SK-N-SH (cell line): Measurements from ENCODE around the gene FRMPD1. TPM values are rescaled to one million over a fixed set of nuclear protein-coding genes. Genes with fewer than 3 reads are reported as not detected.

ENCODE experiments used
- CTCF ChIA-PET: fragments of 300-600, 350-600 bp; formaldehyde crosslinking; extraction: SDS; loops from one replicate; lab custom pipeline; 2021; lab: Yijun Ruan, JAX
- POLR2A ChIA-PET: fragments of 350-600 bp; sonication (Branson Sonifier 250); formaldehyde crosslinking; extraction: SDS; loops from one replicate; lab custom pipeline; 2020; ENCODE audit warnings: antibody characterized with exemption, inconsistent platforms; lab: Yijun Ruan, JAX
- DNase-seq: peaks from one replicate; pipeline ENCODE4 v3.0.0; 2012
- H2AFZ ChIP-seq: fragments of 200-600 bp; sonication (generic); 2 replicates; pipeline ENCODE4 v1.8.1; 2016; ENCODE audit warnings: antibody characterized with exemption, mild to moderate bottlenecking, low read depth
- H3F3A ChIP-seq: fragments of 200-600 bp; sonication (generic); replicated peaks from 2 replicates; pipeline ENCODE3; 2016; ENCODE audit warnings: antibody characterized with exemption, mild to moderate bottlenecking; ENCODE audit not compliant: insufficient read depth
- H3K27ac ChIP-seq, 2 experiments: fragments of 200-500 bp in 1 of 2; fragments of 200-600 bp in 1 of 2; sonication (Bioruptor generic) in 1 of 2; sonication (generic), shearing (Covaris generic) in 1 of 2; 2 replicates each; pipeline versions ENCODE4 v1.5.1 to v1.6.1; 2014 to 2016; ENCODE audit warnings: low read depth in 2 of 2, inconsistent platforms in 1 of 2, low read length in 1 of 2, mild to moderate bottlenecking in 1 of 2, mixed read lengths in 1 of 2
- H3K27me3 ChIP-seq: fragments of 200-600 bp; sonication (generic), shearing (Covaris generic); 2 replicates; pipeline ENCODE4 v1.6.1; 2016; ENCODE audit warnings: mixed run types; ENCODE audit not compliant: insufficient read depth
- H3K36me3 ChIP-seq, 2 experiments: fragments of 200-500 bp in 1 of 2; fragments of 200-600 bp in 1 of 2; sonication (Bioruptor generic) in 1 of 2; sonication (generic) in 1 of 2; replicated peaks in 1 of 2; 2 replicates each; pipeline versions ENCODE3 to v1.5.1; 2014 to 2016; ENCODE audit warnings: low read length in 1 of 2, mild to moderate bottlenecking in 1 of 2; ENCODE audit not compliant: insufficient read depth in 2 of 2, control insufficient read depth in 1 of 2
- H3K4me1 ChIP-seq, 2 experiments: fragments of 200-500 bp in 1 of 2; fragments of 200-600 bp in 1 of 2; sonication (Bioruptor generic) in 1 of 2; sonication (generic), shearing (Covaris generic) in 1 of 2; 2 replicates each; pipeline versions ENCODE4 v1.5.1 to v1.6.1; 2014 to 2016; ENCODE audit warnings: low read depth in 1 of 2, low read length in 1 of 2, mixed run types in 1 of 2; ENCODE audit not compliant: insufficient read depth in 2 of 2, control insufficient read depth in 1 of 2
- H3K4me2 ChIP-seq: fragments of 200-600 bp; sonication (generic), shearing (Covaris generic); 2 replicates; pipeline ENCODE4 v1.6.1; 2017; ENCODE audit warnings: mixed run types
- H3K4me3 ChIP-seq, 2 experiments: fragments of 200-500 bp in 1 of 2; fragments of 200-600 bp in 1 of 2; sonication (Bioruptor generic) in 1 of 2; sonication (generic), shearing (Covaris generic) in 1 of 2; 2 replicates each; pipeline versions ENCODE4 v1.5.1 to v1.8.1; 2014 to 2016; ENCODE audit warnings: low read depth in 2 of 2, inconsistent platforms in 1 of 2, low read length in 1 of 2, mild to moderate bottlenecking in 1 of 2, mixed read lengths in 1 of 2, moderate library complexity in 1 of 2
- H3K79me2 ChIP-seq: fragments of 200-600 bp; sonication (generic); 2 replicates; pipeline ENCODE4 v1.8.1; 2017; ENCODE audit warnings: mild to moderate bottlenecking; ENCODE audit not compliant: insufficient read depth
- H3K9ac ChIP-seq: fragments of 200-600 bp; sonication (generic); 2 replicates; pipeline ENCODE4 v1.6.1; 2017; ENCODE audit warnings: mixed run types
- H3K9me2 ChIP-seq: fragments of 200-600 bp; sonication (generic); 2 replicates; pipeline ENCODE4 v1.6.1; 2017; ENCODE audit warnings: mixed run types
- H3K9me3 ChIP-seq: fragments of 200-600 bp; sonication (generic); 2 replicates; pipeline ENCODE4 v1.6.1; 2017; ENCODE audit warnings: mixed run types, mild to moderate bottlenecking, moderate library complexity
- H4K20me1 ChIP-seq: fragments of 200-600 bp; sonication (generic); 2 replicates; pipeline ENCODE4 v1.6.1; 2017; ENCODE audit warnings: mild to moderate bottlenecking, mixed run types; ENCODE audit not compliant: insufficient read depth
- GABPA ChIP-seq: IDR thresholded peaks from 2 replicates; pipeline ENCODE4 v1.4.0; 2012; ENCODE audit warnings: low read depth, mild to moderate bottlenecking
- GATA2 ChIP-seq: sonication (generic); formaldehyde crosslinking; IDR thresholded peaks from 2 replicates; pipeline ENCODE4 v1.5.0; 2020; ENCODE audit warnings: mild to moderate bottlenecking, missing genetic modification reagents
- MXI1 ChIP-seq: IDR thresholded peaks from 2 replicates; pipeline ENCODE4 v1.6.1; 2012; ENCODE audit warnings: mild to moderate bottlenecking, low read depth, low read length, improper control_type of control experiment
- POLR2AphosphoS5 ChIP-seq: IDR thresholded peaks from 2 replicates; pipeline ENCODE4 v1.6.1; 2012; ENCODE audit warnings: low read depth, low read length
- REST ChIP-seq: IDR thresholded peaks from 2 replicates; pipeline ENCODE4 v1.6.1; 2012; ENCODE audit warnings: mild to moderate bottlenecking, low read depth, low read length, moderate library complexity
- RXRA ChIP-seq: IDR thresholded peaks from 2 replicates; pipeline ENCODE4 v1.4.0; 2012; ENCODE audit warnings: low read depth, mild to moderate bottlenecking, borderline replicate concordance
- SIN3A ChIP-seq: IDR thresholded peaks from 2 replicates; pipeline ENCODE4 v1.6.1; 2012; ENCODE audit warnings: low read depth, mild to moderate bottlenecking, low read length, moderate library complexity, borderline replicate concordance
- TCF12 ChIP-seq: IDR thresholded peaks from 2 replicates; pipeline ENCODE4 v1.4.0; 2012
- YY1 ChIP-seq: IDR thresholded peaks from 2 replicates; pipeline ENCODE4 v1.4.0; 2012; ENCODE audit warnings: low read depth, mild to moderate bottlenecking
- WGBS: methylation state at CpG from one replicate; pipeline ENCODE4 v1.1.6; 2017; ENCODE audit warnings: low lambda C conversion rate; 5-methylcytosine and 5-hydroxymethylcytosine counted together
- polyA plus RNA-seq, 3 experiments: library from polyadenylated mRNA; depleted of rRNA; stranded (reverse); fragments of >200 nt; gene quantifications; 2 replicates each; pipeline ENCODE4 v1.2.3, GENCODE V29; 2012

The FRMPD1 gene
- polyA plus RNA-seq, 1 of the 3 experiments (the other 2 are of a cell fraction): not detected

GRCh38 chr9:37788332-37788731, 137.6 kb downstream of the FRMPD1 start:
- no peaks in the 10 kb centered on the region for H3K9me3 ChIP-seq
- no peak for DNase-seq
- peaks cover 16% of the 10 kb centered on the region for H3K79me2 ChIP-seq
- peaks cover 6% of the 10 kb centered on the region for H3F3A ChIP-seq
- no peaks in the 10 kb centered on the region for H3K27me3 ChIP-seq
- no peak overlapping the region for H3K4me3 ChIP-seq
- no peak overlapping the region for H3K4me2 ChIP-seq
- no peak overlapping the region for H3K27ac ChIP-seq
- no peak overlapping the region for H2AFZ ChIP-seq
- H3K9me2 ChIP-seq: no peaks in the 10 kb centered on the region
- ChIA-PET CTCF (interaction anchor here (1.2 kb wide), 1 partner anchor 196 kb away, joined by 3 read pairs; the partner anchor contains the start of gene TOMM5), POLR2A (no interaction called here)
- no peak for TF ChIP-seq GABPA
- no peak for TF ChIP-seq POLR2AphosphoS5
- no peaks in the 10 kb centered on the region for H4K20me1 ChIP-seq
- H3K9ac ChIP-seq: no peak overlapping the region
- H3K4me1 ChIP-seq: peaks cover 5% of the 10 kb centered on the region in 2 experiments; a peak in 3 of 4 replicates
- WGBS: 72% methylated on average over 6 of the region's 6 CpGs
- H3K36me3 ChIP-seq: peaks cover 6% of the 10 kb centered on the region in 2 experiments

GRCh38 chr9:37790096-37790495, 139.3 kb downstream of the FRMPD1 start:
- POLR2A ChIA-PET: no interaction called here
- Histone ChIP-seq H3K27ac (no peak overlapping the region), H3K9ac (no peak overlapping the region), H3K27me3 (no peaks in the 10 kb centered on the region), H3F3A (no peaks in the 10 kb centered on the region), H4K20me1 (no peaks in the 10 kb centered on the region), H3K4me1 (peaks cover 0 to 4% of the 10 kb centered on the region in 2 experiments; a peak in 3 of 4 replicates), H2AFZ (no peak overlapping the region), H3K4me2 (no peak overlapping the region), H3K36me3 (no peaks in the 10 kb centered on the region), H3K79me2 (no peaks in the 10 kb centered on the region)
- WGBS: 95% methylated on average over 2 of the region's 2 CpGs
- DNase-seq: no peak
- TF ChIP-seq SIN3A: no peak
- no peak for TF ChIP-seq RXRA
- TF ChIP-seq YY1: no peak
- TF ChIP-seq REST: no peak
- TF ChIP-seq, all 33 proteins: peak for 0
- no peaks in the 10 kb centered on the region for H3K9me3 ChIP-seq
- CTCF ChIA-PET: interaction anchor here (1.3 to 1.4 kb wide), 2 partner anchors 10 to 41 kb away, joined by 4 to 5 read pairs; partner anchors contain the start of gene DCAF10
- no peaks in the 10 kb centered on the region for H3K9me2 ChIP-seq
- no peak overlapping the region for H3K4me3 ChIP-seq

GRCh38 chr9:37792122-37792521, 141.4 kb downstream of the FRMPD1 start:
- no peaks in the 10 kb centered on the region for H3K9me2 ChIP-seq
- H3K27ac ChIP-seq: peak overlapping the region in 1 of 2 experiments; percentile 19; a peak in 1 of 4 replicates
- DNase-seq: peak; percentile 45
- H3K4me3 ChIP-seq: no peak overlapping the region
- H4K20me1 ChIP-seq: no peaks in the 10 kb centered on the region
- 39% methylated on average over 5 of the region's 5 CpGs for WGBS
- H3F3A ChIP-seq: no peaks in the 10 kb centered on the region
- no peak overlapping the region for H3K9ac ChIP-seq
- no peaks in the 10 kb centered on the region for H3K79me2 ChIP-seq
- CTCF ChIA-PET: no interaction called here
- TF ChIP-seq GATA2 (CRISPR knock-in tag) (peak; percentile 68), TCF12 (no peak), MXI1 (peak; percentile 21; the same call in 1 of the 2 replicates)
- TF ChIP-seq, all 33 proteins: peak for 2
- Histone ChIP-seq H2AFZ (no peak overlapping the region), H3K4me1 (peaks cover 0 to 2% of the 10 kb centered on the region in 2 experiments; a peak in 1 of 4 replicates), H3K27me3 (no peaks in the 10 kb centered on the region), H3K36me3 (no peaks in the 10 kb centered on the region), H3K9me3 (no peaks in the 10 kb centered on the region), H3K4me2 (no peak overlapping the region)
- POLR2A ChIA-PET: interaction anchor here (1.0 kb wide), 1 partner anchor 9 kb away, joined by 4 read pairs; the partner anchor contains the start of gene DCAF10
